Measurements from ENCODE around the gene PROP1.
"Not testable (repeated sequence)": the region's sequence is repeated elsewhere in the genome, so short reads cannot be mapped to it uniquely, and the experiment has no call there.

Gene PROP1

DNA sequence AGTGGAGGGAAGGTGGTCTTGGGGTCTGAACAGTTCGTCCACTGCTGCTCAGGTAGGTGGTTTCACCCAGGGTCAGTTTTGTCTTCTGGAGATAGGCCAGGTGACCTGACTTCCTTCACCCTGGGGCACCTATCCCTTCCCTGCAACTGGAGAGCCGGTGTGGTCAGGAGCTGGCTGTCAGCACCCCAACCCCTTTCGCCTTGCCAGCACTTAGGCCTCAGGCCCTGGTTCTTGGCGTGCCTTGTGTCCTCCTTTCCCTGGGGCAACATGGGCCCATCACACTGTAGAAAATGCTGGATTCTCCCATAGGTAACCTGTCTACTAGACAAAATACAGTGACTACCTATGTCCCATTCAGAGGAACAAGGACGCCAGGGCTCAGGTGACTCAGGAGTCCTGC lies 13.1 kb downstream of the PROP1 start:
- H3K4me3 ChIP-seq (ENCODE audit: low read depth, low read length): no peak overlapping the region

- no peak overlapping the region for H3K4me3 ChIP-seq (ENCODE audit: low read depth, low read length)
Measured at GRCh38 chr5:177982072-177982727, 13.8 kb downstream of the PROP1 start.

GRCh38 chr5:177981296-177982071 lies 14.6 kb downstream of the PROP1 start:
- H3K4me3 ChIP-seq (ENCODE audit: low read depth, low read length): no peak overlapping the region

GRCh38 chr5:177980743-177981151 lies 15.3 kb downstream of the PROP1 start:
- H3K4me3 ChIP-seq (ENCODE audit: low read depth, low read length): no peak overlapping the region

DNA sequence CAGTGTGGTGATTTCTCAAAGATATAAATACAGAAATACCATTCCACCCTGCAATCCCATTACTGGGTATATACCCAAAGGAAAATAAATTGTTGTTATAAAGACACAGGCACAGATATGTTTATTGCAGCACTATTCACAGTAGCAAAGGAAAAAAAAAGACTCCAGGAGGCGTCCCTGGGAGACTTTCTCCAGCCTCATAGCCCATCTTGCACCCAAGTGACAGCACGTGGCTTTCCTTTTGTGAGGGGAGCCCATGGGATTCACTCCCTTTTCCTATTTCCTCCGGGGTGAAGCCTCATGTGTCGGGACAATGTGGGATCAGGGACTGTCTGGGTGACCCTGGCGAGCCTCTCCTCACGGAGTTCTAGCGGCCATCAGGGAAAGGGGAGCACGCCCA lies 18.4 kb downstream of the PROP1 start:
- not testable (repeated sequence) for H3K4me3 ChIP-seq (ENCODE audit: low read depth, low read length)

DNA sequence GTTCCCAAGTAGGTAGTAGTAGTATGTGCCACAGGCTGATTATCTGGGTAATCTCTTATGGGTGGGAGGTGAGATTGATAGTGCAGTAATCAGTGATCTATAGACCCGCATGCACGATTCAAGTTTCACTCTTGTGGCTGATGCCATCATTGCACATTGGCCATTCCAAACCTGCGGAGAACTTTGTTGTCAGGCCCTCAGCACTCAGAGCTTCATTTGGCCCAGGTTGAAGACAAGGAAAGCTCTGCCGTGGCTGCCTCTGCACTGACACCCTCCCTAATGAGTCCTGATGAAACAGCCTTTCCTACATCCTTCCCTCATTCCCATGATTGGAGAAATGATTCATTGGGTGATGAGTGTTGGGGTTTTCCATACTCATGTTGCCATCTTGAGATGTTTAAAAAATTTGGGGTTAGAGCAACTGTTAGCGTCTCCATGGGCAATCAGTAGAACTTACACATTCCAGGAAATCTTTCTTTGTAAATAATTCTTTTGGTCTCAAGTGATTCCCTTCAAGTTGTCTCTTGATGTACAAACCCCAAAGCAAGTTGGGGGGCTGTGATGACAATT lies 22.9 kb downstream of the PROP1 start:
- no peak overlapping the region for H3K4me3 ChIP-seq (ENCODE audit: low read depth, low read length)

- no peak overlapping the region for H3K4me3 ChIP-seq (ENCODE audit: low read depth, low read length)
Measured at GRCh38 chr5:177972613-177973012, 23.4 kb downstream of the PROP1 start.

GRCh38 chr5:177972014-177972413 lies 24.0 kb downstream of the PROP1 start:
- not testable (repeated sequence) for H3K4me3 ChIP-seq (ENCODE audit: low read depth, low read length)

- H3K4me3 ChIP-seq (ENCODE audit: low read depth, low read length): no peak overlapping the region
Measured at GRCh38 chr5:177968661-177969211, 27.3 kb downstream of the PROP1 start.

GRCh38 chr5:177967221-177967887 lies 28.7 kb downstream of the PROP1 start:
- no peak overlapping the region for H3K4me3 ChIP-seq (ENCODE audit: low read depth, low read length)

DNA sequence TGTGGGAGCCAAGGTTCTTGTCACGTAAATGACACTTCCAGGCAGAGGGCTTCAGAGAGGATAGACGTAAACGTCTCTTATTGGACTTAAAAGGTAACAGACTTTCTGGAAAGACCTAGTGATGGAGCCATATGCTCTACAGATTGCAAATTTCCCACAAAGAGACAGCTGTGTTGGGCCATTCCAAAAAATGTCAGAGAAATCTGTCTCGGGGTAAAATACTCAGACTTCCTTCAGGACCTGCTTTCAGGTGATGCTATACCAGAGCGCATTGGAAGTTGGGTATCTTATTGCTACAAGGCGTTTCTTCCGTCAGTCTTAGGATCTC lies 29.2 kb downstream of the PROP1 start:
- H3K4me3 ChIP-seq (ENCODE audit: low read depth, low read length): no peak overlapping the region

GRCh38 chr5:177966009-177966838 lies 29.8 kb downstream of the PROP1 start:
- no peak overlapping the region for H3K4me3 ChIP-seq (ENCODE audit: low read depth, low read length)

DNA sequence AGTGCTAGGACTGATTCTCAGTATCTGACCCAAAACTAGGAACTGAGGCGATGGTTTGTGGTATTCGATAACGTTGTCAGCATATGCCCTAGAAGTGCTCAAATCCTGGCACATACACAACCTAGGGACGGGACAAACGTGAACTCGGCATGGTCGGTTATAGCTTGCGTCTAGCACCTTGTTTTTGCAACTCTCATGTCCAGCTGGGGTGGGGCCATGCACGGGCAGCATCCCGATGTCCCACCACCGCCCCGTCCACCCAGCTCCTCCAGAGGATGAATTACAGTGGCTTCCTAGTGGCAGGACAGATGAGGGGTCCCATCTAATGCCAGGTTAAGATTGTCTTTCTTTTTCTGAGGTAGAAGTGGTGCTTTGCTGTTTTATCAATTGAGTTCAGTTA lies 31.6 kb downstream of the PROP1 start:
- H3K4me3 ChIP-seq (ENCODE audit: low read depth, low read length): no peak overlapping the region

GRCh38 chr5:177963966-177964365 lies 32.1 kb downstream of the PROP1 start:
- H3K4me3 ChIP-seq (ENCODE audit: low read depth, low read length): no peak overlapping the region

DNA sequence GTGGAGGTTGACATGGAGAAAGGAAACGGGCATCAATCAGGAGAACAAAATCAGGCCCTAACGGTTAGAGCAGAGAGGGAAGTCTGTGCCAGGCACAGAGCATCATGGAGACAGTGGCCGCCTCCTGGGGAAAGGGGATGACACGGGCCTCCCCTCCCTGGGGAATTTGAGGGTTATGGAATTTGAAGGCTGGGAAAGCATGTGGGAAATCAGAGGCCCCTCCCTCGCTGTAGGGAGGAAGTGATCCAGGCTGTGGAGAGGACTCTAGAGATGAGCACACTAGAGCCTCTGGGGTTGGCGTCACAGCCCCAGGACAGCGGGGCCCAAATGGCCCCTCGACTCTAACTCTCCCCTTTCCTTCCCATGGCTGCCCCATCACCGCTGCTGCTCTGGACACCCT lies 36.7 kb downstream of the PROP1 start:
- H3K4me3 ChIP-seq (ENCODE audit: low read depth, low read length): no peak overlapping the region

DNA sequence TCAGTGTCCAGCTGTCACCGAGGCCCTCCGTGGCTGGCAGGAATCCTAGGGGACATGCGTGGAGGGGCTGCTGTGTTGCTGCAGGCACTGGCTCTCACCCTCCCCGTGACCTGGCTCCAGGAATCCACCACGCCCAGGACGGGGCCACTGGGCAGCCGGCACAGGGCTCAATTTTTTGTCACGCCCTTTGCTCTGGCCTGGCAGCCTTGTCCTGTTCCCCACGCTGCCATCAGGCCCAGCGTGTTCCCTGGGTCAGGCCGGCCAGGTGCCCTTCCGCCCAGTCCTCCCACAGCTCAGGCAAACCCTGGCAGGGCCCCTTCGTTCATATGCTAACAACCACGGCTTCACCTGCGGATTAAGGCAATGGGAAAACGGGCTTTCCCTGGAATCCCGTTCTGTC lies 37.3 kb downstream of the PROP1 start:
- H3K4me3 ChIP-seq (ENCODE audit: low read depth, low read length): no peak overlapping the region

GRCh38 chr5:177957241-177957640 lies 38.8 kb downstream of the PROP1 start:
- no peak overlapping the region for H3K4me3 ChIP-seq (ENCODE audit: low read depth, low read length)

- H3K4me3 ChIP-seq (ENCODE audit: low read depth, low read length): not testable (repeated sequence)
Measured at GRCh38 chr5:177953101-177953500, 42.9 kb downstream of the PROP1 start.

GRCh38 chr5:177949656-177950055 lies 46.4 kb downstream of the PROP1 start:
- not testable (repeated sequence) for H3K4me3 ChIP-seq (ENCODE audit: low read depth, low read length)

- H3K4me3 ChIP-seq (ENCODE audit: low read depth, low read length): not testable (repeated sequence)
Measured at GRCh38 chr5:177949065-177949464, 47.0 kb downstream of the PROP1 start.

GRCh38 chr5:177947912-177948311 lies 48.1 kb downstream of the PROP1 start:
- not testable (repeated sequence) for H3K4me3 ChIP-seq (ENCODE audit: low read depth, low read length)

Data from iPS-11a (cell line).